ENCODE results near the gene FSCN2.

Gene FSCN2

GRCh38 chr17:81491181-81491581 lies 37.0 kb upstream of the FSCN2 start:
- no peak for DNase-seq

- no peak for DNase-seq
Measured at GRCh38 chr17:81491761-81492160, 36.4 kb upstream of the FSCN2 start.

GRCh38 chr17:81492202-81492601 lies 36.0 kb upstream of the FSCN2 start:
- DNase-seq: no peak

- DNase-seq: no peak
Measured at GRCh38 chr17:81492706-81493105, 35.5 kb upstream of the FSCN2 start.

- DNase-seq: no peak
Measured at GRCh38 chr17:81493198-81494038, 34.8 kb upstream of the FSCN2 start.

- peak; percentile 34 for DNase-seq
Measured at GRCh38 chr17:81494626-81495377, 33.4 kb upstream of the FSCN2 start.

- DNase-seq: no peak
Measured at GRCh38 chr17:81498953-81499600, 29.1 kb upstream of the FSCN2 start.

GRCh38 chr17:81499601-81499970 lies 28.6 kb upstream of the FSCN2 start:
- no peak for DNase-seq

GRCh38 chr17:81500047-81500446 lies 28.1 kb upstream of the FSCN2 start:
- DNase-seq: no peak

- DNase-seq: no peak
Measured at GRCh38 chr17:81502471-81503017, 25.6 kb upstream of the FSCN2 start.

- DNase-seq: no peak
Measured at GRCh38 chr17:81503619-81504018, 24.6 kb upstream of the FSCN2 start.

- DNase-seq: peak; percentile 54
Measured at GRCh38 chr17:81508639-81509206, 19.5 kb upstream of the FSCN2 start.

GRCh38 chr17:81509207-81509971 lies 18.8 kb upstream of the FSCN2 start:
- peak; percentile 34 for DNase-seq

- peak; percentile 19 for DNase-seq
Measured at GRCh38 chr17:81509972-81510784, 18.0 kb upstream of the FSCN2 start.

- DNase-seq: peak; percentile 46
Measured at GRCh38 chr17:81510785-81511553, 17.2 kb upstream of the FSCN2 start.

- peak; percentile 37 for DNase-seq
Measured at GRCh38 chr17:81511554-81511803, 16.7 kb upstream of the FSCN2 start.

GRCh38 chr17:81511804-81512561 lies 16.2 kb upstream of the FSCN2 start:
- peak; percentile 64 for DNase-seq

- DNase-seq: peak; percentile 97
Measured at GRCh38 chr17:81512562-81513371, 15.4 kb upstream of the FSCN2 start, which contains the start of gene ACTG1. ACTG1 (minus strand) TSS chr17:81512799; CDS start chr17:81512354, 445 bp downstream.

- peak; percentile 80 for DNase-seq
Measured at GRCh38 chr17:81513372-81513752, 14.8 kb upstream of the FSCN2 start.

Data from activated CD4-positive, alpha-beta T cell treated with anti-CD3 and anti-CD28 coated beads, Interleukin-10, Interleukin-2, amounts not matched to agents 100 ng/mL and 50 ng/mL, durations not matched to agents 16 hours and 8 hours (primary cell).